GM12878 (cell line): ENCODE results near the gene FBXO5. TPM values are rescaled to one million over a fixed set of nuclear protein-coding genes. Genes with fewer than 3 reads are reported as not detected.

ENCODE experiments used
- ATF2 ChIP-seq: IDR thresholded peaks from 2 replicates; pipeline ENCODE4 v1.6.1; 2012; ENCODE audit warnings: low read length, inconsistent platforms
- CBX3 ChIP-seq: fragments of 200-600 bp; sonication (generic); IDR thresholded peaks from 2 replicates; pipeline ENCODE4 v1.6.1; 2016; ENCODE audit warnings: low read depth, borderline replicate concordance
- CEBPZ ChIP-seq: fragments of 150-350 bp; IDR thresholded peaks from 2 replicates; pipeline ENCODE4 v1.6.1; 2016; ENCODE audit warnings: low read depth, low read length
- CHD2 ChIP-seq: IDR thresholded peaks from 2 replicates; pipeline ENCODE4 v1.6.1; 2011; ENCODE audit warnings: low read depth, low read length, improper control_type of control experiment, borderline replicate concordance
- E2F4 ChIP-seq: IDR thresholded peaks from 2 replicates; pipeline ENCODE4 v1.6.1; 2012; ENCODE audit warnings: low read depth, low read length, improper control_type of control experiment
- EGR1 ChIP-seq, 2 experiments: IDR thresholded peaks; 1 replicate in 1 of 2; 2 replicates in 1 of 2; pipeline ENCODE4 v1.6.1; 2011 to 2012; ENCODE audit warnings: low read depth in 2 of 2, low read length in 2 of 2, borderline replicate concordance in 1 of 2, mild to moderate bottlenecking in 1 of 2, moderate library complexity in 1 of 2
- FOS ChIP-seq: IDR thresholded peaks from 3 replicates; pipeline ENCODE4 v1.6.1; 2011; ENCODE audit warnings: borderline replicate concordance; ENCODE audit not compliant: insufficient read length; ENCODE audit errors: extremely low read depth
- GABPA ChIP-seq: IDR thresholded peaks from 2 replicates; pipeline ENCODE4 v1.6.1; 2014; ENCODE audit warnings: antibody characterized with exemption, low read depth, mild to moderate bottlenecking, inconsistent platforms
- KDM1A ChIP-seq: fragments of 200-600 bp; sonication (generic); IDR thresholded peaks from 2 replicates; pipeline ENCODE4 v1.6.1; 2016; ENCODE audit warnings: borderline replicate concordance
- NBN ChIP-seq: fragments of 450-650 bp; IDR thresholded peaks from 2 replicates; pipeline ENCODE4 v1.6.1; 2016
- NR2F1 ChIP-seq: fragments of 450-650 bp; conservative IDR thresholded peaks from 2 replicates; pipeline ENCODE4 v1.6.1; 2017; ENCODE audit warnings: mild to moderate bottlenecking
- NRF1 ChIP-seq: conservative IDR thresholded peaks from 2 replicates; pipeline ENCODE4 v1.6.1; 2011; ENCODE audit warnings: mild to moderate bottlenecking, low read depth, low read length, improper control_type of control experiment
- POLR2AphosphoS2 ChIP-seq: IDR thresholded peaks from 2 replicates; pipeline ENCODE4 v1.6.1; 2011; ENCODE audit warnings: low read depth, mild to moderate bottlenecking, low read length, improper control_type of control experiment, moderate library complexity
- RELA ChIP-seq: fragments of 450-650 bp; IDR thresholded peaks from 2 replicates; pipeline ENCODE4 v1.8.0; 2014; ENCODE audit warnings: borderline replicate concordance; ENCODE audit not compliant: partially characterized antibody
- STAT3 ChIP-seq: IDR thresholded peaks from 2 replicates; pipeline ENCODE4 v1.6.1; 2011; ENCODE audit warnings: low read depth, low read length, improper control_type of control experiment
- SUZ12 ChIP-seq: fragments of 200-600 bp; sonication (generic); IDR thresholded peaks from one replicate; pipeline ENCODE4 v1.6.1; 2018; ENCODE audit warnings: antibody characterized with exemption, mild to moderate bottlenecking; ENCODE audit not compliant: unreplicated experiment
- TCF7 ChIP-seq: IDR thresholded peaks from 2 replicates; pipeline ENCODE4 v1.6.1; 2014; ENCODE audit warnings: antibody characterized with exemption, borderline replicate concordance
- ZBTB40 ChIP-seq: fragments of 450-650 bp; IDR thresholded peaks from 2 replicates; pipeline ENCODE4 v1.6.1; 2016; ENCODE audit warnings: mild to moderate bottlenecking, moderate library complexity, borderline replicate concordance
- polyA plus RNA-seq, 11 experiments: library from polyadenylated mRNA; depleted of rRNA in 4 of 11; unstranded in 6 of 11; stranded (reverse) in 5 of 11; fragments of >200 nt; fragmentation: Nextera tagmentation in 4 of 11; fragmentation: Illumina TruSeq in 1 of 11; extraction: Ambion mirVana in 4 of 11; extraction: Trizol in 1 of 11; gene quantifications; 1 replicate in 1 of 11; 2 replicates in 10 of 11; pipeline versions ENCODE4 v1.2.1 to v1.2.3, GENCODE V29; 2011 to 2016; ENCODE audit warnings: inconsistent platforms in 2 of 11, missing spikeins in 2 of 11, low read depth in 1 of 11
- total RNA-seq, 4 experiments: library from RNA; depleted of rRNA in 3 of 4; stranded (reverse); fragments of >200 nt in 3 of 4; fragmentation: Illumina TruSeq in 1 of 4; extraction: Trizol in 1 of 4; gene quantifications; 2 replicates each; pipeline versions ENCODE4 v1.2.1 to v1.2.3, GENCODE V29; 2013 to 2021

FBXO5 gene
- total and polyA plus RNA-seq, 10 of the 15 experiments (the other 5 are each of a cell fraction or from before 2014, with no cell fraction given) = 13.6 to 62.2 (median 37.7) TPM

GRCh38 chr6:153002613-153003365 lies 19.9 kb upstream of the FBXO5 start, which contains the start of gene MTRF1L (continued):
- TF ChIP-seq ATF2 (peak; percentile 58), NRF1 (no peak; the same call in 1 of the 2 replicates), NBN (peak; percentile 31; the same call in 1 of the 2 replicates), CBX3 (no peak), STAT3 (no peak), NR2F1 (0 out of 2 replicates have a peak, but pooled peaks have one; percentile 68), CEBPZ (no peak), RELA (no peak), EGR1 (IDR thresholded peaks at IDR 0.05; ENCODE audit: borderline replicate concordance in 1 of 2, low read depth in 2 of 2, low read length in 2 of 2) (peak in 1 of 2 experiments; percentile 51; a peak in 1 of 3 replicates), FOS (no peak), KDM1A (no peak), POLR2AphosphoS2 (peak; percentile 22; the same call in 1 of the 2 replicates), TCF7 (no peak), GABPA (peak; percentile 88), ZBTB40 (peak; percentile 88), CHD2 (peak; percentile 97), SUZ12 (no peak), E2F4 (peak; percentile 74; the same call in 1 of the 2 replicates)
